Loucy (cell line): Measurements from ENCODE around the gene RHBDF2.
"Not testable (repeated sequence)": the region's sequence is repeated elsewhere in the genome, so short reads cannot be mapped to it uniquely, and the experiment has no call there.

ENCODE experiments used
- H2AFZ ChIP-seq: fragments of 200-600 bp; sonication (generic); 2 replicates; pipeline ENCODE4 v1.6.0; 2016; ENCODE audit warnings: antibody characterized with exemption, mild to moderate bottlenecking, low read length, moderate library complexity
- H3F3A ChIP-seq: fragments of 200-600 bp; 2 replicates; pipeline ENCODE4 v1.6.0; 2016; ENCODE audit warnings: antibody characterized with exemption, low read depth, mild to moderate bottlenecking
- H3K27me3 ChIP-seq: fragments of 200-600 bp; sonication (generic); 2 replicates; pipeline ENCODE4 v1.6.1; 2014; ENCODE audit warnings: low read length, mild to moderate bottlenecking; ENCODE audit not compliant: insufficient read depth, poor library complexity, severe bottlenecking
- H3K36me3 ChIP-seq: fragments of 200-600 bp; sonication (generic); 2 replicates; pipeline ENCODE4 v1.6.1; 2016; ENCODE audit warnings: low read length; ENCODE audit not compliant: insufficient read depth
- H3K4me1 ChIP-seq: fragments of 200-600 bp; sonication (generic); 2 replicates; pipeline ENCODE4 v1.5.1; 2014; ENCODE audit warnings: low read length, mild to moderate bottlenecking; ENCODE audit not compliant: insufficient read depth, poor library complexity, severe bottlenecking
- H3K4me2 ChIP-seq: fragments of 200-600 bp; sonication (generic); 2 replicates; pipeline ENCODE4 v1.6.0; 2014; ENCODE audit warnings: antibody characterized with exemption, low read length, low read depth, mild to moderate bottlenecking; ENCODE audit not compliant: poor library complexity, severe bottlenecking
- H3K4me3 ChIP-seq: fragments of 200-600 bp; sonication (generic); 2 replicates; pipeline ENCODE4 v1.5.1; 2014; ENCODE audit warnings: low read length, mild to moderate bottlenecking, mixed read lengths; ENCODE audit not compliant: poor library complexity, severe bottlenecking
- H3K79me2 ChIP-seq: fragments of 200-600 bp; sonication (generic); 2 replicates; pipeline ENCODE4 v1.6.1; 2014; ENCODE audit warnings: low read length; ENCODE audit not compliant: insufficient read depth
- H3K9ac ChIP-seq: fragments of 200-600 bp; sonication (generic); 2 replicates; pipeline ENCODE4 v1.6.0; 2014; ENCODE audit warnings: mild to moderate bottlenecking, low read depth, low read length, moderate library complexity; ENCODE audit not compliant: poor library complexity, severe bottlenecking
- H3K9me2 ChIP-seq: fragments of 200-600 bp; sonication (generic); replicated peaks from 2 replicates; pipeline ENCODE4 v1.6.1; 2016; ENCODE audit warnings: low read depth, low read length, mixed read lengths
- H3K9me3 ChIP-seq: fragments of 200-600 bp; sonication (generic); 2 replicates; pipeline ENCODE4 v1.6.1; 2014; ENCODE audit warnings: mild to moderate bottlenecking, antibody characterized with exemption, low read length, low read depth; ENCODE audit not compliant: insufficient read depth
- H4K20me1 ChIP-seq: fragments of 200-600 bp; sonication (generic); 2 replicates; pipeline ENCODE4 v1.6.0; 2014; ENCODE audit warnings: antibody characterized with exemption, low read length, mild to moderate bottlenecking; ENCODE audit not compliant: insufficient read depth, poor library complexity, severe bottlenecking
- CTCF ChIP-seq: fragments of 200-600 bp; sonication (generic); conservative IDR thresholded peaks from 2 replicates; pipeline ENCODE4 v1.5.1; 2014; ENCODE audit warnings: mild to moderate bottlenecking, antibody characterized with exemption, low read length
- EZH2phosphoT487 ChIP-seq: fragments of 200-600 bp; IDR thresholded peaks from 2 replicates; pipeline ENCODE4 v1.6.1; 2018; ENCODE audit warnings: antibody characterized with exemption, mild to moderate bottlenecking, moderate library complexity, borderline replicate concordance

The RHBDF2 gene

GRCh38 chr17:76534831-76535732, 33.9 kb upstream of the RHBDF2 start:
- Histone ChIP-seq H3K9me2 (no peaks in the 10 kb centered on the region), H3K4me3 (no peak overlapping the region), H4K20me1 (no peaks in the 10 kb centered on the region), H3K9ac (peak overlapping the region; percentile 30), H2AFZ (no peak overlapping the region), H3K9me3 (no peaks in the 10 kb centered on the region), H3K36me3 (no peaks in the 10 kb centered on the region), H3K79me2 (peaks cover 19% of the 10 kb centered on the region; the same call in 1 of the 2 replicates), H3K27me3 (no peaks in the 10 kb centered on the region), H3K4me2 (no peak overlapping the region), H3K4me1 (peaks cover 32% of the 10 kb centered on the region), H3F3A (no peaks in the 10 kb centered on the region)
- TF ChIP-seq EZH2phosphoT487 = no peak
- TF ChIP-seq CTCF = no peak

- H3K4me1 ChIP-seq = peaks cover 42% of the 10 kb centered on the region
- not testable (repeated sequence) for H3K9me2 ChIP-seq, H3K36me3 ChIP-seq, H3K27me3 ChIP-seq, H3K4me3 ChIP-seq, H2AFZ ChIP-seq, H3F3A ChIP-seq, H4K20me1 ChIP-seq, H3K9me3 ChIP-seq, H3K9ac ChIP-seq
- peak overlapping the region; percentile 8 for H3K4me2 ChIP-seq
- H3K79me2 ChIP-seq = peaks cover 31% of the 10 kb centered on the region
Observed at GRCh38 chr17:76533640-76534359, 32.6 kb upstream of the RHBDF2 start.

- H3K9ac ChIP-seq = no peak overlapping the region
- TF ChIP-seq CTCF = no peak
- TF ChIP-seq EZH2phosphoT487 = no peak
- peaks cover 36% of the 10 kb centered on the region for H3K79me2 ChIP-seq
- H3K36me3 ChIP-seq = no peaks in the 10 kb centered on the region
- peaks cover 48% of the 10 kb centered on the region for H3K4me1 ChIP-seq
- H3K9me3 ChIP-seq = no peaks in the 10 kb centered on the region
- no peak overlapping the region for H3K4me3 ChIP-seq
- H4K20me1 ChIP-seq = no peaks in the 10 kb centered on the region
- no peak overlapping the region for H3K4me2 ChIP-seq
- no peak overlapping the region for H2AFZ ChIP-seq
- H3K27me3 ChIP-seq = no peaks in the 10 kb centered on the region
- no peaks in the 10 kb centered on the region for H3K9me2 ChIP-seq
- peaks cover 4% of the 10 kb centered on the region; the same call in 1 of the 2 replicates for H3F3A ChIP-seq
Observed at GRCh38 chr17:76532072-76532651, 30.9 kb upstream of the RHBDF2 start.
